ENCODE data around the gene LILRA2.

GRCh38 chr19:54606891-54607784, 33.5 kb downstream of the LILRA2 start:
- TF ChIP-seq CTCF (conservative IDR thresholded peaks at IDR 0.05 in 1 of 2, IDR thresholded peaks at IDR 0.05 in 1 of 2; ENCODE audit: low read depth in 1 of 2, low read length in 2 of 2): no peak
- TF ChIP-seq EZH2 (IDR thresholded peaks at IDR 0.05; ENCODE audit: low read length, missing control alignments): no peak
